ENCODE data around the gene SPRY4.

GRCh38 chr5:142283304-142283703, 41.5 kb downstream of the SPRY4 start:
- no peak for TF ChIP-seq CTCF (conservative IDR thresholded peaks at IDR 0.05)
- no peak for TF ChIP-seq ZFX (IDR thresholded peaks at IDR 0.05)

Data from C4-2B (cell line).